GM12874 (cell line): ENCODE results near the gene KIFC3.

Experiments
- CTCF ChIP-seq: IDR thresholded peaks from 2 replicates; pipeline ENCODE4 v1.5.1; 2011; ENCODE audit warnings: low read depth, mild to moderate bottlenecking, control low read depth, low read length, moderate library complexity; ENCODE audit not compliant: insufficient read depth

The KIFC3 gene

GRCh38 chr16:57842601-57843000 lies 40.3 kb upstream of the KIFC3 start:
- TF ChIP-seq CTCF: no peak

GRCh38 chr16:57840833-57841232 lies 38.5 kb upstream of the KIFC3 start:
- TF ChIP-seq CTCF: no peak

- TF ChIP-seq CTCF: no peak
These were observed 35.9 kb upstream of the KIFC3 start for GRCh38 chr16:57838161-57838560.

GRCh38 chr16:57837305-57838125 lies 35.2 kb upstream of the KIFC3 start:
- TF ChIP-seq CTCF: no peak

- TF ChIP-seq CTCF: no peak
These were observed 32.6 kb upstream of the KIFC3 start for GRCh38 chr16:57834936-57835335.

- TF ChIP-seq CTCF: no peak
These were observed 28.7 kb upstream of the KIFC3 start for GRCh38 chr16:57830890-57831484.

- no peak for TF ChIP-seq CTCF
These were observed 27.7 kb upstream of the KIFC3 start for GRCh38 chr16:57829969-57830360.
